A549 treated with Hydrocortisone at 1 μM for 4 hours (cell line): ENCODE results near the gene HSPB9. TPM values are rescaled to one million over a fixed set of nuclear protein-coding genes. Genes with fewer than 3 reads are reported as not detected.

ENCODE experiments used
- total RNA-seq: library from RNA; stranded (reverse); fragments of 200-300 nt; extraction: Qiagen RNA extraction; gene quantifications from 5 replicates; pipeline ENCODE4 v1.2.3, GENCODE V29; 2022

The HSPB9 gene, protein sequence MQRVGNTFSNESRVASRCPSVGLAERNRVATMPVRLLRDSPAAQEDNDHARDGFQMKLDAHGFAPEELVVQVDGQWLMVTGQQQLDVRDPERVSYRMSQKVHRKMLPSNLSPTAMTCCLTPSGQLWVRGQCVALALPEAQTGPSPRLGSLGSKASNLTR
- not detected in 5 replicates for total RNA-seq

DNA sequence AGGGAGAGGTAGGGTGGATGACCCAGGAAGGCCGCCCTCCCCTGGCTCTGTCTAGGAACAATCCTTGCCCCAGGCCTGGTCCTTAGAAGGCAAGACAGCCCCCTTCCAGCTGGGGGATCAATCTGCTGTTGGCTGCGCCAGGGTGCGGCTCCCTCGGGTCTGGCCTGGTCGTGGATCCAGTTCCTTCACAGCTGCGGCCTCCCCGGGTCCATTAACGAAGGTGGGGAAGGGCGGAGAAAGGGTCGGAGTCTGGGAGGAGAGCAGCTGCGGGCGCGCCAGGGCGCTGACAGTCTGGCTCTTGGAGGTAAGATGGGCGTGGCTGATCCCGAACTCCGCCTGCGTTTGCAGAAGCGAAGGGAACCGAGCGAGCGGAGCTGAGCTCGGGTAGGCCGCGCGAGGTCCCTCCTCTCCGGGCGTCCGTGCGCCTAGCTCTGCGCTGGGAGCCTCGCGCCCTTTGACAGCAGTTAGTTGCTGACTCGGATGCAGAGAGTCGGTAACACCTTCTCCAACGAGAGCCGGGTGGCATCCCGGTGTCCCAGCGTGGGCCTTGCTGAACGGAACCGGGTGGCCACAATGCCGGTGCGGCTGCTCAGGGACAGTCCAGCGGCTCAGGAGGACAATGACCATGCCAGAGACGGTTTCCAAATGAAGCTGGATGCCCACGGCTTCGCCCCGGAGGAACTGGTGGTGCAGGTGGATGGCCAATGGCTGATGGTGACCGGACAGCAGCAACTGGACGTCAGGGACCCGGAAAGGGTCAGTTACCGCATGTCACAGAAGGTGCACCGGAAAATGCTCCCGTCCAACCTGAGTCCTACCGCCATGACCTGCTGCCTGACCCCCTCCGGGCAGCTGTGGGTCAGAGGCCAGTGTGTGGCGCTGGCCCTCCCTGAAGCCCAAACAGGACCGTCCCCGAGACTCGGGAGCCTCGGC lies at the start of gene HSPB9:
Gene HSPB9, plus strand, starts transcription at position 434 of the 933 bp plus-strand sequence. Its CDS starts 47 bp downstream, at position 481.

DNA sequence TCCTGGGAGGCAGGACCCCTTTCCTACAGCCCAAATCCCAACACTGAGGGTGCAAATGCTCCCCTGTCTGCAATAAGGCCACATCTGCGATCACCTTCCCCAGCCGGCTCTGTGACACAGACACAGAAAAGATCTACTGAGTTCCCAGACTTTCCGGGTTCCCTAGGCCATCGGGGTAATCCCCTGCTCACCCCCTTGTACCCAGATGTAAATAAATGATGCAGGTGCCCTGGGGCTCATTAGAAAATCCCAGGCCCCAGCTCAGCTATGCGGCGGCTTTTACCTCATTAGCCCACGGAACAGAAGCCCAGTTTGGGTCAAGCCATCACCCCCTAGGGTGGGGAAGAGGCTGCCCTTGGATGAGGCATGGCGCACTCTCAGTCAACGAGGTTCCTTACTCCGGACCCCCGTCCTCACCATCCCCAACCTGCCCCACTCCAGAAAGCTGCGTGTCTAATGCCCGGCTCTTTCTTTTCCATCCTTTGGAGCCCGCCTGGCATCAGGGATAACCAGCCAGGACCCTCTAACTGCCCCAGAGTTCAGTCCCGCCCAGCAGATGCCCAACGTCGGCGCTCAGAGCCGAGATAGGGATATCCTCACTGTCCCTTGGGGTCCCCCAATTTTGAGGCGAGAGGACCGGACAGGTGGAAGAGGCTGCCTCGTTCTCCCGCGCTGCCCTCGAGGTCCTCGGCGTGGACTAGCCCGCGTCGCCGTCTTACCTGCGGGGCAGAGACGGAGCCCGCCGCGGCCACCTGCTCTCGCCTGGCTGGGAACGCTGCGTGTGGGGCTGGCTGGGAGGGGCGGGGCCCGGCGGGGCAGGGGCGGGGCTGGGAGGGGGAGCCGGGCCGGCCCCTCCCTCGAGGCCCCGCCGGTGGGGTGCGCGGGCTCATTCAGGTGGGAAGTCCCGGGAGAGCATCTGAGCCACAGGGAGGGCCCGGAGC lies 24.6 kb upstream of the HSPB9 start, which contains the start of gene ZNF385C:
Gene ZNF385C, minus strand, starts transcription at position 783 of the 941 bp plus-strand sequence. CDS start 35,417 bp downstream, outside the sequence.

DNA sequence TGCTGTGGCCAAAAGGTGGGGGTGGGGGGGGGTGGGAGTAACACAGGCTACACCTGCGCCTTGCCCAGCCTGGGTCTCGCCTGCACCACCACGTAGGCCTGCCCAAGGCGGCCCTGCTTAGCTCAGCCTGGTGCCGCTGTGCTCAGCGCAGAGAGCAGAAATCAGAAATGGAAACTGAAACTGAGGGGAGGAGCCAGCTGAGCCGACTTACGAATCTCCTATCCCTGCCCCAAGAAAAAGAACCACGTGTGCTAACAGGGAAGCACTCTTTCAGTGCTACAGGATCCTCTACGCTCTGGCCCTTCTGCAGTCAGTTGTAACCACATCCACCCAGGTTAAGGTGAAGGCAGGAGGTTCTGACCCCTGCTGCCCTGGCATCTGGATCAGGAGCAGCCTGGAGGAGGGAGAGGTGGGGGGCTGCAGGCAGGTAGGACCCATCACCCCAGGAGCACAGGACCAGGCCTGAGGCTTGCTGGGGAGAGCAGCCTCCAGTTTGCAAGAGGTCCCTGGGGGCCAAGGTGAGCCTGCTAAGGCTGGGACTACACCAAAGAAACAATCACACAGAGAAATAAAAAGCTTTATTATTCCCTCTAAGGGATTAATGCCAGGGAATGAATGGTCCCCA lies 9.9 kb upstream of the HSPB9 start, which contains the start of gene DHX58:
Gene DHX58, minus strand, starts transcription at position 163 of the 625 bp plus-strand sequence. CDS start 822 bp downstream, outside the sequence.

DNA sequence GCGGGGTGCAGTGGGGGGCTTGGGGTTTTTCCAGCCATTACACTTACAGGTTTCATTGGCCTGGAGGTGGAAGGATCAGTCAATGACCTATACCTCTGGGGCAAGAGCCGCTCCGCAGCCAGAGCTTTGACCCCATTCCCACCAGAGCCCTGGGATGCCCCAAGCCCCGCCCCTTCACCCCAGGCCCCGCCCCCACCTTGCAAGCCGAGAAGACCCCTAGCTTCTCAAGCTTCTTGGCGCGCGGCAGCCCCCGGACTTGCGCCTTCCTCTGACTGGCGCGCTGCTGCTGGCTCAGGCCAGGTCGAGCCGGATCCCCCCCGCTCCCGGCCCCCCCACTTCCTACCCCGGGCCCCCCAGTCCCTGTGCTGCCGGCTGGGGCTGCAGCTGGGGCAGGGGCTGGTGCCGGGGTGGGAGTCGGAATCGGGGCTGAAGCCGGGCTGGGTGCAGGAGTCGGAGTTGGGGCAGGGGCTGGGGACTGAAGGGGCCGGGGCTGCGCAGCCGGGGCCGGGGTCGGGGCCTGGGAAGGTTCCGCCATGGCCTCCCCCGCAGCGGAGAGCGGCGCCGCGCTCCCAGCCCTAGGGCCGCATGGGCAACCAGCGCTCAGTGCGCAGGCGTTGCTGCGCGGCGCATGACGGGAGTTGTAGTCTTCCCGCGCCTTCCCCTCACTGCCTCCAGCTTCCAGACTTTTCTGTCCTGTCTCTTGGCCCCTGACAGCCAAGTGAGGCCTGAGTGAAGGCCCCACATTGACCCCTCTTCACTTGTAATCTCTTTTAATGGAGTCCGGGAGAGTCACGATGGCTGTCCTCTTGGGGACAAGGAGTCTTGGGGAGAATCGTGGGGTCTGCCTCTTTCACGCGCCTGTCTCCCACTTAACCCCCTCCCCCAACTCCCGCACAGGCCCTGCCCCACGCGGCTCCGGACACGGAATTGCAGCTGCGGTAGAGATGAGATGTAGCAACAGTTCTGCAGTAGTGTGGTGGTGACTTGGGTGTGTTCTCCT lies 1.5 kb upstream of the HSPB9 start, which contains the start of gene KAT2A:
Gene KAT2A, minus strand, starts transcription at position 598 of the 1,000 bp plus-strand sequence. Its CDS starts 63 bp downstream, at position 535.

Other genes starting within 250 kb of the HSPB9 start
- 227 to 340 TPM (median 260 TPM) in 5 replicates for gene ACLY, start 203.9 kb upstream of the HSPB9 start, total RNA-seq
- 1.1 to 1.7 TPM (median 1.6 TPM) in 5 replicates for gene ODAD4, start 192.2 kb upstream of the HSPB9 start, total RNA-seq
- 64.1 to 67.9 TPM (median 66.6 TPM) in 5 replicates for gene CNP, start 156.0 kb upstream of the HSPB9 start, total RNA-seq
- gene DNAJC7, start 105.4 kb upstream of the HSPB9 start, total RNA-seq = 111 to 114 TPM (median 113 TPM) in 5 replicates
- 40.1 to 51.5 TPM (median 44.0 TPM) in 5 replicates for gene NKIRAS2, start 102.7 kb upstream of the HSPB9 start, total RNA-seq
- gene C17orf113, start 72.2 kb upstream of the HSPB9 start, total RNA-seq = 0.53 to 0.92 TPM (median 0.73 TPM) in 5 replicates
- gene ZNF385C, start 24.3 kb upstream of the HSPB9 start, total RNA-seq = 0.12 to 0.39 TPM (median 0.30 TPM) in 5 replicates
- 0.22 to 0.62 TPM (median 0.45 TPM) in 5 replicates for gene DHX58, start 10.1 kb upstream of the HSPB9 start, total RNA-seq
- 41.3 to 45.4 TPM (median 44.6 TPM) in 5 replicates for gene KAT2A, start 1.4 kb upstream of the HSPB9 start, total RNA-seq
- 234 to 263 TPM (median 254 TPM) in 5 replicates for gene RAB5C, start 32.2 kb downstream of the HSPB9 start, total RNA-seq
- gene KCNH4, start 58.3 kb downstream of the HSPB9 start, total RNA-seq = 0.20 to 0.36 TPM (median 0.35 TPM) in 5 replicates
- gene HCRT, start 62.6 kb downstream of the HSPB9 start, total RNA-seq = 0.21 to 0.50 TPM in 2 of 5 replicates, not detected in the others
- gene GHDC, start 71.7 kb downstream of the HSPB9 start, total RNA-seq = 18.0 to 20.3 TPM (median 19.5 TPM) in 5 replicates
- 22.8 to 30.4 TPM (median 28.5 TPM) in 5 replicates for gene STAT5B, start 153.6 kb downstream of the HSPB9 start, total RNA-seq
- 5.7 to 7.7 TPM (median 6.3 TPM) in 5 replicates for gene STAT5A, start 165.7 kb downstream of the HSPB9 start, total RNA-seq